OCI-LY7 (cell line): Measurements from ENCODE around the gene EPB41L2. TPM values are rescaled to one million over a fixed set of nuclear protein-coding genes. Genes with fewer than 3 reads are reported as not detected.

Experiments used
- BruUV-seq: library from RNA; stranded (reverse); fragments of 400-500 nt; replicated peaks from 2 replicates; lab custom pipeline; 2021; lab: Mats Ljungman, UMichigan
- CTCF ChIA-PET: fragments of 300-600 bp; sonication (Branson Sonifier 250); formaldehyde crosslinking; loops from one replicate; lab custom pipeline; 2022; ENCODE audit warnings: antibody characterized with exemption; ENCODE audit not compliant: unreplicated experiment; lab: Charles Lee
- POLR2A ChIA-PET: fragments of 300-600 bp; sonication (Branson Sonifier 250); formaldehyde crosslinking; loops from one replicate; lab custom pipeline; 2022; ENCODE audit warnings: antibody characterized with exemption; lab: Charles Lee
- DNase-seq: peaks from one replicate; pipeline ENCODE4 v3.0.0-alpha.2; 2015; ENCODE audit warnings: low spot score
- H2AFZ ChIP-seq: fragments of 200-600 bp; sonication (generic), shearing (Covaris generic); 2 replicates; pipeline ENCODE4 v1.6.1; 2014; ENCODE audit warnings: mild to moderate bottlenecking, antibody characterized with exemption, low read length, moderate library complexity
- H3K27ac ChIP-seq: fragments of 200-600 bp; sonication (generic); 2 replicates; pipeline ENCODE4 v1.5.1; 2014; ENCODE audit warnings: mixed run types, low read depth, mild to moderate bottlenecking, moderate library complexity, low read length, inconsistent platforms; ENCODE audit not compliant: poor library complexity, severe bottlenecking
- H3K36me3 ChIP-seq: fragments of 200-600 bp; sonication (generic); 2 replicates; pipeline ENCODE4 v1.6.1; 2014; ENCODE audit warnings: mild to moderate bottlenecking, antibody characterized with exemption, low read length, moderate library complexity, mixed read lengths; ENCODE audit not compliant: insufficient read depth
- H3K4me1 ChIP-seq: fragments of 200-600 bp; sonication (generic); 2 replicates; pipeline ENCODE4 v1.5.1; 2014; ENCODE audit warnings: mild to moderate bottlenecking, low read length; ENCODE audit not compliant: insufficient read depth, poor library complexity, severe bottlenecking
- H3K4me2 ChIP-seq: fragments of 200-600 bp; sonication (generic); 2 replicates; pipeline ENCODE4 v1.6.1; 2014; ENCODE audit warnings: mild to moderate bottlenecking, low read length
- H3K4me3 ChIP-seq: fragments of 200-600 bp; sonication (generic); 2 replicates; pipeline ENCODE4 v1.5.1; 2014; ENCODE audit warnings: mild to moderate bottlenecking, low read depth, low read length; ENCODE audit not compliant: poor library complexity, severe bottlenecking
- H3K79me2 ChIP-seq: fragments of 200-600 bp; sonication (generic); 2 replicates; pipeline ENCODE4 v1.6.1; 2016; ENCODE audit warnings: low read depth, mild to moderate bottlenecking, low read length, moderate library complexity, mixed read lengths; ENCODE audit not compliant: insufficient read depth
- H3K9me2 ChIP-seq: fragments of 200-600 bp; sonication (generic); 2 replicates; pipeline ENCODE4 v1.6.1; 2016; ENCODE audit warnings: mild to moderate bottlenecking, low read length, mixed read lengths; ENCODE audit not compliant: insufficient read depth
- H3K9me3 ChIP-seq: fragments of 200-600 bp; sonication (generic); 2 replicates; pipeline ENCODE4 v1.6.1; 2014; ENCODE audit warnings: mild to moderate bottlenecking, mixed run types, low read length, mixed read lengths
- H4K20me1 ChIP-seq: fragments of 200-600 bp; sonication (generic); 2 replicates; pipeline ENCODE4 v1.6.1; 2014; ENCODE audit warnings: mild to moderate bottlenecking, antibody characterized with exemption, low read length, moderate library complexity, mixed read lengths; ENCODE audit not compliant: insufficient read depth
- EZH2phosphoT487 ChIP-seq: fragments of 200-600 bp; sonication (generic); IDR thresholded peaks from 2 replicates; pipeline ENCODE4 v1.6.1; 2018; ENCODE audit warnings: low read depth, borderline replicate concordance, mild to moderate bottlenecking, mixed run types, antibody characterized with exemption, low read length, moderate library complexity, mixed read lengths
- intact Hi-C: fragments of 100-400 bp; cut with micrococcal nuclease; formaldehyde crosslinking; loops from one replicate; pipeline ENCODE4 v1.10.0; 2022; ENCODE audit not compliant: unreplicated experiment
- total RNA-seq, 2 experiments: library from RNA; depleted of rRNA in 1 of 2; stranded (reverse); fragments of >200 nt in 1 of 2; shearing (Covaris generic) in 1 of 2; gene quantifications; 2 replicates each; pipeline ENCODE4 v1.2.3, GENCODE V29; 2014 to 2022
- TF ChIP-seq, protein P1 (sequence below): fragments of 200-600 bp; sonication (generic); conservative IDR thresholded peaks from 2 replicates; pipeline ENCODE4 v1.5.1; 2014; ENCODE audit warnings: mild to moderate bottlenecking, antibody characterized with exemption, low read length, moderate library complexity, mixed read lengths

EPB41L2 gene
- total RNA-seq, 2 experiments from 2014 or later = 36.7 to 138 TPM

DNA sequence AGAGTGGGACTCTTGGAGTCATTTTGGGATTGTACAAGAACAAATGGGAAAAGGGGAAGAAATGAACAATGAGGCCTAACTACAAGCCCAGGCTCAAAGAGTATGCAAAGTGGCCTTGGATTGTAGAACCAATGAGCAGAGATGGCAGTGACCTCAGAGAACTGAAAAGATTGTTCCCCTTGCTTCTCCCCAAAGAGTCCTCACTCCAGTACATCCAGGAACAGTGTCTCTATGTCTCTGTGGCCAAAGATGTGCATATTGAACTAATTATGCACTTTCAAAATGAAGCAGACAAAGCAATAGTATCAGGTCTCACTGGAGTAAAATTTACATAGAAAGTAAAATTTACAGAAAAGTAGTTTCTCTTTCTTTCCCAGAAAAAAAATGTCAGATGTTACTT is 154.9 kb downstream of the EPB41L2 start:
- no peaks in the 10 kb centered on the region for H3K36me3 ChIP-seq
- ChIA-PET POLR2A (interaction anchor here (0.6 kb wide), 1 partner anchor 232 kb away, joined by 3 read pairs; no protein-coding TSS in a partner anchor), CTCF (no interaction called here)
- no TSS peak for BruUV-seq
- no peak overlapping the region for H3K27ac ChIP-seq
- no peak for DNase-seq
- no peaks in the 10 kb centered on the region for H3K4me1 ChIP-seq
- no peak overlapping the region for H3K4me2 ChIP-seq
- no peak overlapping the region for H3K4me3 ChIP-seq
- H3K9me3 ChIP-seq = no peaks in the 10 kb centered on the region
- H3K9me2 ChIP-seq = no peaks in the 10 kb centered on the region
- TF ChIP-seq, protein P1, sequence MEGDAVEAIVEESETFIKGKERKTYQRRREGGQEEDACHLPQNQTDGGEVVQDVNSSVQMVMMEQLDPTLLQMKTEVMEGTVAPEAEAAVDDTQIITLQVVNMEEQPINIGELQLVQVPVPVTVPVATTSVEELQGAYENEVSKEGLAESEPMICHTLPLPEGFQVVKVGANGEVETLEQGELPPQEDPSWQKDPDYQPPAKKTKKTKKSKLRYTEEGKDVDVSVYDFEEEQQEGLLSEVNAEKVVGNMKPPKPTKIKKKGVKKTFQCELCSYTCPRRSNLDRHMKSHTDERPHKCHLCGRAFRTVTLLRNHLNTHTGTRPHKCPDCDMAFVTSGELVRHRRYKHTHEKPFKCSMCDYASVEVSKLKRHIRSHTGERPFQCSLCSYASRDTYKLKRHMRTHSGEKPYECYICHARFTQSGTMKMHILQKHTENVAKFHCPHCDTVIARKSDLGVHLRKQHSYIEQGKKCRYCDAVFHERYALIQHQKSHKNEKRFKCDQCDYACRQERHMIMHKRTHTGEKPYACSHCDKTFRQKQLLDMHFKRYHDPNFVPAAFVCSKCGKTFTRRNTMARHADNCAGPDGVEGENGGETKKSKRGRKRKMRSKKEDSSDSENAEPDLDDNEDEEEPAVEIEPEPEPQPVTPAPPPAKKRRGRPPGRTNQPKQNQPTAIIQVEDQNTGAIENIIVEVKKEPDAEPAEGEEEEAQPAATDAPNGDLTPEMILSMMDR = no peak
- no peak for TF ChIP-seq EZH2phosphoT487
- H2AFZ ChIP-seq = no peak overlapping the region
- H3K79me2 ChIP-seq = no peaks in the 10 kb centered on the region
- H4K20me1 ChIP-seq = no peaks in the 10 kb centered on the region
- intact Hi-C loops = no loop called here

DNA sequence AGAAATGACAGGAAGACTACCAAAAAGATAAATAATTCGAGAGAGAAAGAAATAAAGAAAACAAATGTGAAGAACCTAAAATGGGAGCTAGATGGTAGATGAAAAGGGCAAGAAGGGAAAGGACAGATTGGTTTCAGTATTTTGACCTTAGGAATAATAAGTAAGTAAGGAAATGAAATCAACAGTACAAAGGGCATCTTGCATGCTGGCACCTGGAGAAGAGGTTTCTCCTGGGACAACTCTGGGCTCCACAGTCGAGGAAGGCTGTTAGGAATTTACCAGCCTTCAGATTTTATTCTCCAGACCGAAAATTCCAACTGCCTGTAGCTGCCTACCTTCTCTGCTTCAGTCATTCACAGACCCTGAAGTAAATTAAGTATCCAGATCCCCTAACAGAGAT is 155.4 kb downstream of the EPB41L2 start:
- intact Hi-C loops = no loop called here
- H2AFZ ChIP-seq = no peak overlapping the region
- H3K36me3 ChIP-seq = no peaks in the 10 kb centered on the region

More for the DNA sequence above, 155.4 kb downstream of the EPB41L2 start:
- H3K4me2 ChIP-seq = no peak overlapping the region
- BruUV-seq = no TSS peak
- no peaks in the 10 kb centered on the region for H3K9me2 ChIP-seq
- no peak for DNase-seq
- H4K20me1 ChIP-seq = no peaks in the 10 kb centered on the region
- no peak overlapping the region for H3K27ac ChIP-seq
- H3K4me3 ChIP-seq = no peak overlapping the region
- CTCF ChIA-PET = no interaction called here
- H3K9me3 ChIP-seq = no peaks in the 10 kb centered on the region
- H3K79me2 ChIP-seq = no peaks in the 10 kb centered on the region
- POLR2A ChIA-PET = interaction anchor here (0.6 to 1.6 kb wide), 2 partner anchors 124 to 233 kb away, joined by 3 to 5 read pairs; no protein-coding TSS in a partner anchor
- TF ChIP-seq, protein P1 = no peak
- no peak for TF ChIP-seq EZH2phosphoT487
- no peaks in the 10 kb centered on the region for H3K4me1 ChIP-seq
